ENCODE data around the gene ZNF469.

- no peak for TF ChIP-seq CTCF (IDR thresholded peaks at IDR 0.05)
- TF ChIP-seq POLR2A (IDR thresholded peaks at IDR 0.05), result no peak
Measured at GRCh38 chr16:88407042-88407420, 24.3 kb downstream of the ZNF469 start.
